Right lobe of liver (tissue), 6 donors: ENCODE results near the gene MX1. TPM values are rescaled to one million over a fixed set of nuclear protein-coding genes. Genes with fewer than 3 reads are reported as not detected.

ENCODE experiments used
- ATAC-seq, 4 donors: fragments of 200-7000 bp; cut with Tn5 transposase; one replicate each; pipeline ENCODE4 v1.9.1; 2020; ENCODE audit warnings: mild to moderate bottlenecking in 4 of 4, moderate library complexity in 4 of 4
- DNase-seq, 3 donors: peaks; one replicate each; pipeline ENCODE4 v3.0.0-alpha.2; 2020
- H3K27ac ChIP-seq, 3 donors: fragments of 200-600 bp; one replicate each; pipeline ENCODE4 v1.8.0; 2022
- H3K27me3 ChIP-seq, 2 donors: fragments of 200-600 bp; one replicate each; pipeline ENCODE4 v1.8.0; 2022
- H3K36me3 ChIP-seq, 4 donors: fragments of 200-600 bp; sonication (generic) in 1 of 4; one replicate each; pipeline versions ENCODE4 v1.5.1 to v1.8.0; 2017 to 2022; ENCODE audit warnings: control low read depth in 1 of 4
- H3K4me1 ChIP-seq, 4 donors: fragments of 200-600 bp; sonication (generic) in 1 of 4; one replicate each; pipeline versions ENCODE4 v1.5.1 to v1.8.0; 2017 to 2022; ENCODE audit warnings: control low read depth in 1 of 4
- H3K4me3 ChIP-seq, 3 donors: fragments of 200-600 bp; one replicate each; pipeline ENCODE4 v1.8.0; 2022
- H3K9me3 ChIP-seq, 4 donors: fragments of 200-600 bp; sonication (generic) in 1 of 4; one replicate each; pipeline versions ENCODE4 v1.5.1 to v1.8.0; 2017 to 2022; ENCODE audit warnings: control low read depth in 1 of 4
- CTCF ChIP-seq, 4 donors: fragments of 200-600 bp in 3 of 4; fragments of 450-650 bp in 1 of 4; IDR thresholded peaks; one replicate each; pipeline versions ENCODE4 v1.5.1 to v1.8.0; 2016 to 2022; ENCODE audit warnings: antibody characterized with exemption in 4 of 4, mild to moderate bottlenecking in 2 of 4
- POLR2A ChIP-seq: fragments of 450-650 bp; IDR thresholded peaks from one replicate; pipeline ENCODE4 v1.6.1; 2017; ENCODE audit warnings: antibody characterized with exemption, mild to moderate bottlenecking
- WGBS: methylation state at CpG from one replicate; pipeline ENCODE4 v1.1.6; 2018; ENCODE audit warnings: low coverage, low lambda C conversion rate; ENCODE audit not compliant: insufficient coverage; ENCODE audit errors: missing lambda C conversion rate; 5-methylcytosine and 5-hydroxymethylcytosine counted together
- intact Hi-C, 2 donors: fragments of 100-400 bp; cut with DNase I; formaldehyde crosslinking; loops; one replicate each; pipeline versions ENCODE4 v1.11.2 to v1.14.1; 2022
- total RNA-seq, 6 experiments: library from RNA; depleted of rRNA in 2 of 6; stranded (reverse); fragments of >200 nt in 2 of 6; fragmentation: NEBNext Ultra II Directional in 3 of 6; extraction: Animal tissue kit (Norgen Biotek cat#: 25700) in 3 of 6; gene quantifications; one replicate each; pipeline versions ENCODE4 v1.1.0 to v1.2.4, GENCODE V29; 2016 to 2023
- donor health status: DM: no; HTN: yes; CAD: no.
- donor health status: DM: no; HTN: no; CAD: no.
- donor health status: DM: no; HTN: no; CAD: no.
- donor health status: DM: no; HTN: yes; CAD: no.
- donor health status: DM: no; HTN: yes; CAD: no.

Gene MX1
- total RNA-seq, 6 experiments from 2014 or later = 6.1 to 25.4 (median 10.5) TPM

- Histone ChIP-seq H3K27me3 (no peaks in the 10 kb centered on the region), H3K4me1 (peaks cover 0 to 49% (median 24%) of the 10 kb centered on the region in 4 donors), H3K9me3 (no peaks in the 10 kb centered on the region), H3K4me3 (no peak overlapping the region), H3K36me3 (no peaks in the 10 kb centered on the region), H3K27ac (peak overlapping the region; percentile 57 to 88 (median 76))
- intact Hi-C loops = no loop called here
- TF ChIP-seq POLR2A (no peak), CTCF (IDR thresholded peaks at IDR 0.05) (no peak)
- ATAC-seq (peak in 1 of 4 donors; percentile 54), DNase-seq (peak in 1 of 3 donors; percentile 51)
- WGBS = 71% methylated on average over 7 of the region's 7 CpGs
Measured at GRCh38 chr21:41501919-41502318, 75.9 kb downstream of the MX1 start.

- Histone ChIP-seq H3K27me3 (no peaks in the 10 kb centered on the region), H3K36me3 (no peaks in the 10 kb centered on the region), H3K4me3 (no peak overlapping the region), H3K9me3 (no peaks in the 10 kb centered on the region), H3K27ac (no peak overlapping the region), H3K4me1 (peaks cover 0 to 39% (median 19%) of the 10 kb centered on the region in 4 donors)
- ATAC-seq = no peak
- WGBS = 96% methylated on average over 3 of the region's 4 CpGs
- no peak for DNase-seq
- intact Hi-C loops = no loop called here
- TF ChIP-seq POLR2A (no peak), CTCF (IDR thresholded peaks at IDR 0.05) (no peak)
Measured at GRCh38 chr21:41503331-41503730, 77.3 kb downstream of the MX1 start.

GRCh38 chr21:41504030-41504429 is 78.0 kb downstream of the MX1 start:
- WGBS = 61% methylated on average over 5 of the region's 5 CpGs
- ATAC-seq = no peak
- no peak for TF ChIP-seq CTCF (IDR thresholded peaks at IDR 0.05)
- TF ChIP-seq POLR2A = no peak
- Histone ChIP-seq H3K27ac (no peak overlapping the region), H3K9me3 (no peaks in the 10 kb centered on the region), H3K27me3 (no peaks in the 10 kb centered on the region), H3K4me1 (peaks cover 0 to 38% (median 17%) of the 10 kb centered on the region in 4 donors), H3K36me3 (no peaks in the 10 kb centered on the region), H3K4me3 (no peak overlapping the region)
- DNase-seq = no peak
- intact Hi-C loops = no loop called here

GRCh38 chr21:41506005-41506594 is 80.1 kb downstream of the MX1 start:
- WGBS = 70% methylated on average over 2 of the region's 7 CpGs
- no peaks in the 10 kb centered on the region for H3K9me3 ChIP-seq
- TF ChIP-seq POLR2A = no peak
- TF ChIP-seq CTCF (IDR thresholded peaks at IDR 0.05) = no peak

More at GRCh38 chr21:41506005-41506594, 80.1 kb downstream of the MX1 start:
- Histone ChIP-seq H3K27ac (peak overlapping the region in 2 of 3 donors; percentile 88 to 89), H3K36me3 (no peaks in the 10 kb centered on the region), H3K4me3 (peak overlapping the region; percentile 47 to 85 (median 82)), H3K4me1 (peaks cover 0 to 35% (median 14%) of the 10 kb centered on the region in 4 donors), H3K27me3 (no peaks in the 10 kb centered on the region)
- no peak for ATAC-seq
- intact Hi-C loops = no loop called here
- no peak for DNase-seq
